Stimulated activated CD8-positive, alpha-beta memory T cell treated with anti-CD3 and anti-CD28 coated beads, Interleukin-7, amount 100 ng/mL, for 1 hour (primary cell): ENCODE data around the gene ARTN.

ENCODE experiments used
- DNase-seq, 2 donors: peaks; one replicate each; pipeline ENCODE4 v3.0.0-alpha.2; 2020; ENCODE audit warnings: low read depth in 2 of 2

ARTN gene

DNA sequence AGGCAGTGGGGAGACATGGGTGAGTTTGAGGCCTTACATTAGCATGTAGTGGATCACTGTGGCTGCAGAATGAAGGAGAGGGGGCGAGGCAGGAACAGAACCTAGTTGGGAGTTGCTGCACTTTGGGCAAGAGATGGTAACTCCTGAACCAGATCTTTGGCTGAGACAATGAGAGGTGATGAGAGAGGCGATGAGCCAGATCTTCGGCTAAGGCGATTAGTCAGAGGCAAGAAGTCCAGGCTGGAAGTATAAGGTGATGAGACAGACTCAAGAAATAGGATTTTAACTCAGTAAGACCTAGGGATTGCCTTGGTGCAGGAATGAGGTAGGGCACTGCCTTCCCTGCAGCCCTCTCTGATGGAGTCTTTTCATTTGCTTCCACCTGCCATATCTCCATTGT, 9.1 kb upstream of the ARTN start:
- no peak for DNase-seq

DNA sequence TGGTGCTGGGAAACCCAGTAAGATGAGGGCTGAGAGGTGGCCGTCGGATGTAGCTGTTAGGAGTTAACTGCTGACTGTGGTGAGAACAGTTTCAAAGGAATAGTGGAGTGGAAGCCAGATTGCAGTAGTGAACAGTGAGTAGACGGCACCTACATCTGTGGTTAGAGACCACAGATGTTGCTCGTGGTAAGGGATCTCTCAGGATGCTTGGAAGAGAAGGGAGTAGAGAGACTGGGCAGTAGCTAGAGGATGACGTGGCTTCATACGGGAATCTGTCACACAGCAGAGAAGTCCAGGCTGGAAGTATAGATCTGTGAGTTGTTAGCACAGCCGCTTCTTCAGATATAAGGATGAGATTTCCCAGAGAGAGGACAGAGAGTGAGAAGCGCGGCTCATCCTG, 7.8 kb upstream of the ARTN start:
- no peak for DNase-seq

GRCh38 chr1:43930168-43930948, 3.2 kb upstream of the ARTN start:
- no peak for DNase-seq

DNA sequence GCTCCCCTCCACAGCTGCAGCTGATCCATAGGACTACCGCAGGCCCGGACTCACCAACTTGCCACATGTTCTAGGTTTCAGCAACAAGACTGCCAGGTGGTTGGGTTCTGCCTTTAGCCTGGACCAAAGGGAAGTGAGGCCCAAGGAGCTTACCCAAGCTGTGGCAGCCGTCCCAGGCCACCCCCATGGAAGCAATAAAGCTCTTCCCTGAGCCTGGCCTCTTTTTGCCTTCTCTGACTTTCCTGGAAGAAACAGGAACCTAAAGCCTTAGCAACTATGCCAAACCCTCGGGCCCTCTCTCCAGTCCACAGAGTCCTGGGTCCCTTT, 2.7 kb upstream of the ARTN start:
- DNase-seq = no peak

DNA sequence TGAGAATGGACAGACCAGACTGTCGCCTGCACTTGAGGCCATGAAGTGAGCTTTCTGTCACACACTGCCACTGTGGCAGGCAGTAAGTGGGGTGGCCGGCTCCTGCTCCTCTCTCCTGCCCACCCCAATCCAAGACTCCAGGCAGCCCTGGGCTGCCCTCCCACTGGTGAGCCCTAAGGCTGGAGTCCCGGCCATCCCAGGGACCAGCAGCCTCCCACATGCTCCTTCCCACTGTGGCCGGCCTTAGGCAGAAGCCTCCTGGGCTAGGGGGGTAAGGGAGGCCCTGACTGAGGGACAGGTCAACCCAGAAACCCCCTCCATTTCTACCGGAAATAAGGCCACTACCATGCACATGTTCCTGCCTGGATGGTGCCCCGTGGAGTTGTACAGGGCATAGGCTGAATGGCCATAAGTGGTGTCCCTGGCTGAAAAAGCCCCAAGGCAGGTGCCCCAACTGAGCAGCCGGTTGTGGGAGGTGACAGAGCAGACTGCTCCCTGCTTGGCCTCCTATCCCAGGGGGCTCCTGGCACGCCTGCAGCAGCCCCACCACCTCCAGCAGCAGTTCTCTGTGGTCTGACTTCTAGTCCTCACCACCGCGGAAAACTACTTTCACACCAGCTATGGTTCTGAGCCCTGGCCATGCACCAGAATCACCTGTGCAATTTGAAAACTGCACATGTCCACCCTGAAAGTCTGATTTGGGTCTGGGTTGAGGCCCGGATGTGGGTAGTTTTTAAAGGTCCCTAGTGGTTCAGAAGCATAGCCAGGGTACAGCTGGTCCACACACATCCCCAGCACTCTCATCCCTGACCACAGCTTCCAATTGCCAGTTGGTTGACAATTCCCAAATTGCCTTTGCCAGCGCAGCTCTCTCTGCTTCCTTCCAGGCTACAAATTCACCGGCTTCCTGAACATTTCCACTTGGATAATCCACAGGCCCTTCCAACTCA, 1.6 kb upstream of the ARTN start:
- DNase-seq = no peak

DNA sequence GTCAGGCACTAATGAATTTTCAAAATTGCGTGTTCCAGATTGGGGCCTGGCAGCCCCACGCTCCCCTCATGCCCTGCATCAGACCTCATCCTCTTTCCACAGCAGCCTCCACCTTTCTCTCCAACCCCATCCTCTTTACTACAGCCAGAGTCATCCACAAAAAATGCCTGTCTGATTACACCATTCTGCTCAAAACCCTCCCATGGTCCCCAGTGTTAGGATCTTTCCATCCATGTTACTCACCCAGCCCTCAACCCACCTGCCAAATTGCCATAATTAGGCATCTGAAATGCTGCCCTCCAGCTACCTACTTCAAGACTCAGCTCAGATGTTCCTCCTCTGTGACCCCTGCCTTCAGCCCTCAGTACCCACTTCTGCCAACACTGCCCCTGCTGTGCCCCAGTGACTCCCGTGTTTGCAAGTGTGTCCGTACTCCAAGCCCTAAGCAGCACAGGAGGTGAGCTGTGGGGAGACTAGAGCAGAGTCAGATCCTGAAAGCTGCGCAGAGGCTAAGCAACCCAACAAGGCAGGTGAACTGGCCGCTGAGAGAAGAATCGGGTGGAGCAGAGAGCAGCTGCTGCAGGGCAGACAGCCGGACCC, 715 bp upstream of the ARTN start:
- no peak for DNase-seq

DNA sequence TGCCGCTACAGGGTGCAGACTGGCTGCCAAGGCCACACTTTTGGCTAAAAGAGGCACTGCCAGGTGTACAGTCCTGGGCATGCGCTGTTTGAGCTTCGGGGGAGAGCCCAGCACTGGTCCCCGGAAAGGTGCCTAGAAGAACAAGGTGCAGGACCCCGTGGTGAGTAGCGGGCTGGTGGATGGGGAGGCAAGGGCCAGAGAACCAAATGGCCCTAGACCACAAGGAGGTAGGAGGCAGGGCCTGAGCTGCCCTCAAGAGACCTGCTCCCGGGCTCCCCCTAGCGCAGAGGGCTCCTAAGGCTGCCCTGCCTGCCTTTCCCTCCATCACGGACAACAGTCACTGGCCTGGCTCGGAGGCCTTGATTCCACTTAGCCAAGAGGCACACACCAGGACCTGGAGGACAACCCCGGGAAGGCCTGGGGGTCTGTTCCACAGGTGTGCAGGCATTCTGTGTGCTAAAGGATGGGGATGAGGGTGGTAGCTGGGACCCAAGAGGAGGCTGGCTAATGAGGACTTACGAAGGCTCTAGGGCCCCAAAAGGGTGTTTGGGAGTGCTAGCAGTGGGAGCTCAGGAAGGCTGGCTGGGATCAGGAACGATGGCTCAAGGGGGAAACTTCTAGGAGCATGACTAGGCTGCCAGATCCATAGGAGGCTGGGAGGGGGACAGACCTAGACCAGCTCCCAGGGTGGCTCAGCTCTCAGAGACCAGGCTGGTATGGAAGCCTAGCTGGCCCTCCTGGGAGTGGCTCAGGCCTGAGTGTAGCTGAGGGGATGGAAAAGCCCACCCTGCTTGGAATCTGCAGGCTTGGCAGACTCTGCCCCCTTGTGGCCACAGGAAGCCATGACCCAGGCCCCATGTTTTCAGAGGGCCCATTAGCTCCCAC, 742 bp downstream of the ARTN start:
- DNase-seq = peak in 1 of 2 donors; percentile 27

DNA sequence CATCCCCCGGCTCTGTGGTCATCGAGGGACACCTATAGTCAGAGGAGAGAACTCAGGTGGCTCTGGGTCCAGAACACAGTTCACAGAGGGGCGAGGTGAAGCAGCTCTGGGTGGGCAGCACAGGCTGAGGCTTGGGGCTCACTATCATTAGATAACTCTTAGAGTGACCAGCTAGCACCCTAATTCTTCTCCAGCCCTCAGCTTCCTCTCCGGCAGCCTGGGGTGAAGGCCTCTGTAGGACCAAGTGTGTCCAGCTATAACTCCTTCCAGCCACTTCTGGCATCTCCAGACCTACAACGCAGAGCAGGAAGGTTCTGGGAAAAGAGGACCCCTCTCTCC, 1.4 kb downstream of the ARTN start:
- DNase-seq = no peak

GRCh38 chr1:43935711-43936427, 2.3 kb downstream of the ARTN start:
- DNase-seq = no peak

DNA sequence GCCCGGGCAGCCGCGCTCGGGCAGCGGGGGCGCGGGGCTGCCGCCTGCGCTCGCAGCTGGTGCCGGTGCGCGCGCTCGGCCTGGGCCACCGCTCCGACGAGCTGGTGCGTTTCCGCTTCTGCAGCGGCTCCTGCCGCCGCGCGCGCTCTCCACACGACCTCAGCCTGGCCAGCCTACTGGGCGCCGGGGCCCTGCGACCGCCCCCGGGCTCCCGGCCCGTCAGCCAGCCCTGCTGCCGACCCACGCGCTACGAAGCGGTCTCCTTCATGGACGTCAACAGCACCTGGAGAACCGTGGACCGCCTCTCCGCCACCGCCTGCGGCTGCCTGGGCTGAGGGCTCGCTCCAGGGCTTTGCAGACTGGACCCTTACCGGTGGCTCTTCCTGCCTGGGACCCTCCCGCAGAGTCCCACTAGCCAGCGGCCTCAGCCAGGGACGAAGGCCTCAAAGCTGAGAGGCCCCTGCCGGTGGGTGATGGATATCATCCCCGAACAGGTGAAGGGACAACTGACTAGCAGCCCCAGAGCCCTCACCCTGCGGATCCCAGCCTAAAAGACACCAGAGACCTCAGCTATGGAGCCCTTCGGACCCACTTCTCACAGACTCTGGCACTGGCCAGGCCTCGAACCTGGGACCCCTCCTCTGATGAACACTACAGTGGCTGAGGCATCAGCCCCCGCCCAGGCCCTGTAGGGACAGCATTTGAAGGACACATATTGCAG, 3.0 kb downstream of the ARTN start:
- no peak for DNase-seq

DNA sequence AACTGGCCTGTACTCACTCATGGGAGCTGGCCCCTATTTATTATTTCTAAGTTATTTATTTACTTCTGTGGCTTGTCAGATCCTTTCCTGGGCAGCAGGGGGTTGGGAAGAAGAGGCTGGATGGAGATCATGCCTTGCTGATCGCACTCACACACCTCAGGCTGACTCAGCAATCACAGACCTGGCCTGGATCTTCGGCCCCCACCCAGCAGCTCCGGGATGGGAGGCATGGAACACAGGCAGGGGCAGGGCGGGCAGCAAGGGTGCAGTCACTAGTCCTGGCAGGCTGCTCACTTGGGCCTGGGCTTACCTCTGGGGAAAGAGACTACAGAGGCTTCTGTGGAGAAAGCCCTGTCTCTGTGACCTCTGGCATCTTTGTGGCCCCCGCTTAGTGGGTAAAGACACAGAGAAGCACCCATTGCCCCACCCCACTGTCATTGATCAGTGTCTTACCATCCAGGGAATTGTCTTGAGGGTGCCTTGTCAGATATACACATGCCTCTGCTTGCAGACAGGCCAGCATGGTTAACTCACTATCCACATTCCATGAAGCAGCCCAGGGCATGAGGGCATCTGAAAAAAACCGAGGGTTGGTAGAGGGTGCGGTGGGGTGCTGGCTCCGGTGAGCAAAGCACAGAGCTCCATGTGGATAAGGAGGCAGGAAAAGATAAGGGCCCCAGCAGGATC, 3.7 kb downstream of the ARTN start:
- no peak for DNase-seq

DNA sequence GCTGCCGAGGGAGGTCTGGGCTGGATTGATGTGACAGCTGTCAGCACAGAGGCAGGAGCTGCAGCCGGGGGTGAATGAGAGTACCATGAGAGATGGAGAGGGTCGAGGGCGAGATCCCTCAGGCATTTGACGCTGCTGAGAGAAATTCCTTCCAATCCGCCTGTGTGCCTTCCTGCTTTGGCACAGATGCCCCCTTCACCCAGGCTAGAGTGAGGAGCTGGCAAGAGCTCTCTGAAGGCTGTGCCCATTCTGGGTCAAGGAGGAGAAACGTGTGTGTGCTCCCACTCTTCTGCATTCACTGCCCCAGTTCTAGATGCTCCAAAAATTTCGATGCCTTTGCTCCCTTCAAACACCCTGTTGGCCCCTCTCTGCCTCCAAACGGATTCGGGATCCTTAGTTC, 4.8 kb downstream of the ARTN start:
- no peak for DNase-seq

- no peak for DNase-seq
These were observed 5.4 kb downstream of the ARTN start for GRCh38 chr1:43938892-43939587.

DNA sequence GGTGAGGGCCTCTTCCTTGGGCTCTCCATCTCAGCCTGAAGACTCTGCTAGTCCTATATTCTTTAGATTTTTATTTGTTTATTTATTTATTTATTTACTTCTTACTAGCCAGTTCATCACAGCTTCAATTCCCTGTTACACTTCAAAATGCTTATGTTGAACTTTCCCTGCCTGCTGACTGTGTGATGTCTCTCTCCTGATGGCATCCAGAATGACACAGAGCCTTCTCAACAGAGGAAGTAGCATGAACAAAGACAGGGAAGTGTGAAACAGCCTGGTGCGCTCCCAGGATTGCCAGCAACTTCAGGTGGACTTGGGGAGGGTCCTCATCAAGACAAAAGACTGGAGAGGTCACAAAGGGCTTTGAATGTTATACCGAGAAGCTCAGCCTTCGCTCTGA, 8.8 kb downstream of the ARTN start:
- DNase-seq = no peak

DNA sequence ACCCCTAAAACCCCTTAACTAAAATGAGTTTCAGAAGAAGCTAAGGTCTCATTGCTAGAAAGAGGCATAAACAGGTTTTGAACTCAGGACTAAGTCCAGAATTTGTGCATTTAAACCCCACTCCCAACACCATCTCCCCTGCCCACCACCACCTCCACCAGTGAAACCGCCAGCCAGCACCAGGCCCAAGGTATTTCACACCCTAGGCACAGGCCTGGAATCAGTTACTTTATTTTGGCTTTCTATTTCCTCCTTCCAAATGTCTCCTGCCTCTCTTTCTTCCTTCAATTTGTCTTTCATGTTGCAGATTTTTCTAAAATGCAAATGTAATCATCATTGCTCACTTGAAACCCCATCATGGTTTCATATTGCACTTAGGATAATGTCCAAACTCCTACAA, 11.3 kb downstream of the ARTN start:
- no peak for DNase-seq

- DNase-seq = no peak
These were observed 12.2 kb downstream of the ARTN start for GRCh38 chr1:43945674-43946235.

DNA sequence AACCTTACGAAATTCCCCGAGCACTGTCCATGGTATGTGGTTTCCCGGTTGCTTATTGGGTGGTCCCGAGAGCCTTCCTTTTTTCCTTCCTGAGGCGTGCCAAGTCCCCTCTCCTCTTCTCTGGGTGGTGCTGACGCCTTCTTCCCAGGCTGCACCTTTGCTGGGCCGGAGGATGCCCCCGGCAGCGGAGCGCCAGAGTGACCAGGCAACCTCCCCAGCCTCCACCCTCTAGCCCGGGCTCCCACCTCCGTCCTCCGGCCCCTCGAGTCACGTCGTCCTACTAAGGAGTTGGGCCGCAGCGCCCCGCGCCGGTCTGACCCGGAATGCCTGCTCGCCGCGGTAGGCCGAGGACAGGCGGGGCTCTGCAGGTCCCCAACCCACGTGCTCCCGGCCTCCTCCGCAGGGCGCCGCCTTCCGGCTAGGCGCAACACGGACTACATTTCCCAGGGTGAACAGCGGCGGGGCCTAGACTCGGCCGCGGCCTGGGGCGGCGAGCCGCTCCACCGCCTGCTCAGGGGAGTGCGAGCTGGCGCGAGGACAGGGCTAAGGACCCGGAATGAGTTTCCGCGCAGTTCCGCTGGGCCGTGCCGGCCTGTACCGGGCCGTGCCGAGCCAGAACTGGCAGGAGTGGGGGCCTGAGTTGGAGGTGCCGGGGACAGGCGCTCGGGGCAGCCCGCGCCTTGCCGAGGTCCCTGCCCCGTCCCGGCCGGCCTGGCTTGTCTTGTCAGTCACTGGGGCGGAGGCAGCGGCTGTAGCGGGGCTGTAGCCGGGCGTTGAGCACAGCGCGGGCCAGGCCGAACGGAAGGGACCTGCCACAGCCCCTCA, 12.8 kb downstream of the ARTN start, which contains the start of gene IPO13:
Gene IPO13 (plus strand): TSS at position 715 of the 825 bp plus-strand sequence. CDS start 651 bp downstream, outside the sequence.
- DNase-seq = peak; percentile 82 to 90
